GM12801 (cell line): ENCODE results near the gene CSTPP1.
A peak's percentile ranks its signal among the peaks of the same experiment; 100 is the strongest.

Experiments
- TF ChIP-seq, protein P1 (sequence below): IDR thresholded peaks from one replicate; pipeline ENCODE4 v1.5.1; 2011; ENCODE audit warnings: control low read depth; ENCODE audit not compliant: insufficient read length; ENCODE audit errors: extremely low read depth

CSTPP1 gene

DNA sequence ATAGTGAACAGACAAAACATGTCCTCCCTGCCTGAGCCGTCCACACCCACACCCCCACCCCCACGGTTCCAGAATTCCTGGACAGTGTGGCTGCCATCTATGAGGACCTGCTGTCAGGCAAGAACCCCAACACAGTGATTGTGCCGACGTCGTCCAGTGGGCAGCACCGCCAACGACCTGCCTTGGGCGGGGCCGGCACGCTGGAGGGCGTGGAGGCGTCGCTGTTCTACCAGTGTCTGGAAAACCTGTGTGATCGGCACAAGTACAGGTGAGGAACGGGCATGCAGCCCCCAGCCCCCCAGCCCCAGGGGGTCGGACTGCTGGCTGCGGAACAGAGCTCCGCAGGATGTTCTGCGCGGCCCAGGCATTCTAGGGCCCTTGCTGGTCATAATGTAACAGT is 220.4 kb downstream of the CSTPP1 start:
- TF ChIP-seq, protein P1, sequence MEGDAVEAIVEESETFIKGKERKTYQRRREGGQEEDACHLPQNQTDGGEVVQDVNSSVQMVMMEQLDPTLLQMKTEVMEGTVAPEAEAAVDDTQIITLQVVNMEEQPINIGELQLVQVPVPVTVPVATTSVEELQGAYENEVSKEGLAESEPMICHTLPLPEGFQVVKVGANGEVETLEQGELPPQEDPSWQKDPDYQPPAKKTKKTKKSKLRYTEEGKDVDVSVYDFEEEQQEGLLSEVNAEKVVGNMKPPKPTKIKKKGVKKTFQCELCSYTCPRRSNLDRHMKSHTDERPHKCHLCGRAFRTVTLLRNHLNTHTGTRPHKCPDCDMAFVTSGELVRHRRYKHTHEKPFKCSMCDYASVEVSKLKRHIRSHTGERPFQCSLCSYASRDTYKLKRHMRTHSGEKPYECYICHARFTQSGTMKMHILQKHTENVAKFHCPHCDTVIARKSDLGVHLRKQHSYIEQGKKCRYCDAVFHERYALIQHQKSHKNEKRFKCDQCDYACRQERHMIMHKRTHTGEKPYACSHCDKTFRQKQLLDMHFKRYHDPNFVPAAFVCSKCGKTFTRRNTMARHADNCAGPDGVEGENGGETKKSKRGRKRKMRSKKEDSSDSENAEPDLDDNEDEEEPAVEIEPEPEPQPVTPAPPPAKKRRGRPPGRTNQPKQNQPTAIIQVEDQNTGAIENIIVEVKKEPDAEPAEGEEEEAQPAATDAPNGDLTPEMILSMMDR: no peak

GRCh38 chr11:47157805-47158204 is 221.2 kb downstream of the CSTPP1 start:
- TF ChIP-seq, protein P1: no peak

DNA sequence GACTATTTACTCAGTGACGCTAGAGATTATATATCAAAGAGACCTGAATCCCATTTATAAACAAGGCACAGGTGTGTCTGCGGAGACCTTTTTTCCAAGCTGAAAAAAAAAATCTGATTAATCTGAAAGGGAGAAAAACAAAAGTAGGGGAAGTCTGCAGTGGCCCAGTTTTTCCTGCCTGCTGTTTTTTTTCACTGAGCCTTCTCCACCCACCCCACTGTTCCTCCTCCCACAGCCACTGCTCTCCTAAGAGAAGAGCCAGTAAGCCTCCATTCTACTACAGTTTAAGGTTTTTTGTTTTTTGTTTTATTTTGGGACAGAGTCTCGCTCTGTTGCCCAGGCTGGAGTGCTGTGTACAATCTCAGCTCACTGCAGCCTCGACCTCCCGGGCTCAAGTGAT is 221.7 kb downstream of the CSTPP1 start:
- TF ChIP-seq, protein P1: no peak

- TF ChIP-seq, protein P1: no peak
Measured at GRCh38 chr11:47160753-47161133, 224.2 kb downstream of the CSTPP1 start.

DNA sequence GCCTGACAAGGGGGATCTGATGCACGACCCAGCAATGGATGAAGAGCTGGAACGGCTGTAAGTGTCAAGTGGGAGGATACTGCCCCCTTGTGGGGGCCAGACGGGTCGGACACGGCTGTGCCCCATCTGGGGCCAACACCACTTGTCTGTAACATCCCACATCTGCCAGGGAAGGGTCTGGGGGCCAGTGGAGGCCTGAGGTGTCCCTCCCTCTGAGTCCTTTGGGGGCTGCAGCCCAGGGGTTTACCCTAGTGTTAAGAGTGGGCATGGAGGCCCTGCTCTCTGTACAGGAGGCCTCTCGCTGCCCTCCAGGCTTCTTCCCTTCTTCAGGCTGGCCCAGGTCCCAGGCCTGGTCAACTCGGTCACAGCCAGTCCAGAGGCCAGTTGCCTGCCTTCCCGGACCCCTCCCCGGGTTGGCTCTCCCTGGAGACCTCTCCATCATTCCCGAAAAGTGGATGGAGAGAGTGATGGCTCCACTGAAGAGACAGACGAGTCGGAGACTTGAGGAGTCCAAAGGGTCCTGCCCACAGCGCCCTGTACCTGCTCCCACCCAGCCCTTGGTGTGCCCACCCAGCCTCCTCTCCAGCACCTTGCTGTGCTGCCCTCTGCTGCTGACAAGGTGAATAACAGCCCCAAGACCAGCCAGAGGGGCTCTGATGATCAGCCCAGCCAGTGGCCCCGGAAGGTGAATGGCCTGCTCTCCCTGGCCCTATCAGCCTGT is 224.7 kb downstream of the CSTPP1 start:
- TF ChIP-seq, protein P1: peak; percentile 25

GRCh38 chr11:47161890-47162289 is 225.3 kb downstream of the CSTPP1 start:
- TF ChIP-seq, protein P1: no peak

DNA sequence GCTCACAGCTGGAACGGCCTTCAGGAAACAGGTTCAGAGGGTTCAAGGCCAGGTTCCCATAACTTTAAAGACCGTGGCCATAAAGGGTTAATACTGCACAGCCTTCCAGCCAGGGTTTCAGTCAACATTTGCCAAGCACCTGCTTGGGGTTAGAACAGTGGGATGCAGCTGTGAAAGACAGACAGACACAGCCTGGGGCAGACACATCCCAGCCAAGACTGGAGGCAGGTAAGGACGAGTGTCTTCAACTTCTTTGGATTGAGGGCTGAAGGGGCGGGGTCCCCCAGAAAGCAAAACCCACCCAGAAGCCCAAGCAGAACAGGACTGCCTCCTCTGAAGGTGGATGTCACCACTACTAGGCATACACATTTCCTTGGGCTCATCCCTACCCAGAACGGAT is 225.9 kb downstream of the CSTPP1 start:
- TF ChIP-seq, protein P1: no peak

DNA sequence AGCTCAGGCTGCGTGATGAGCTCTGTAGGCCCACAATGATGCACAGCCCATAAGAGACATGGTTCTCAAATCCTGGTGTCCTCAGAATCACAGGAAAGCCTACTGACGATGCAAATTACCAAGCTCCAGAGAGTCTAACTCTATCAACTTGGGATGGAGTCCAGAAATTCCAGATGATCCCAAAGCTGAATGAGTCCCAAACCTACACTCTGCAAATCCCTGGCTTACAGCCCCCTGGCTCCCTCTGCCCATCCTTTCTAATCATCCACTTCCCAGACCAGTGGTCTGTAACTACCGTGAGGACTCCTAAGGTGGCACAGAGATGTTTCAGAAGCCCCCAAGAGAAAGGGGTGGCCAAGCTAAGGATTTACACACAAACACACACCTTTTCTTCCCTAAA is 226.6 kb downstream of the CSTPP1 start:
- TF ChIP-seq, protein P1: no peak
